Bronchial epithelial cell (primary cell): ENCODE data around the gene DOK6. TPM values are rescaled to one million over a fixed set of nuclear protein-coding genes. Genes with fewer than 3 reads are reported as not detected.

Experiments
- DNase-seq: peaks from one replicate; pipeline ENCODE4 v3.0.0-alpha.2; 2010; ENCODE audit warnings: low read depth
- FAIRE-seq: peaks from 2 replicates; lab custom pipeline; 2011; peaks lifted over from hg19 to GRCh38; lab: Jason Lieb, UNC
- H3K27me3 ChIP-seq: 2 replicates; pipeline ENCODE4 v1.5.1; 2011; ENCODE audit warnings: low read length; ENCODE audit not compliant: control insufficient read depth, insufficient read depth
- H3K36me3 ChIP-seq: 2 replicates; pipeline ENCODE4 v1.5.1; 2011; ENCODE audit warnings: low read length; ENCODE audit not compliant: control insufficient read depth, insufficient read depth
- H3K4me3 ChIP-seq: 2 replicates; pipeline ENCODE4 v1.5.1; 2011; ENCODE audit warnings: mild to moderate bottlenecking, low read depth, low read length, control low read depth
- total RNA-seq: library from RNA; depleted of rRNA; stranded (reverse); fragments of >200 nt; gene quantifications from 2 replicates; pipeline ENCODE4 v1.2.1, GENCODE V29; 2014
- TF ChIP-seq, protein P1 (sequence below): IDR thresholded peaks from 2 replicates; pipeline ENCODE4 v1.5.1; 2011; ENCODE audit warnings: mild to moderate bottlenecking, moderate library complexity, low read length, control low read depth, inconsistent platforms; ENCODE audit not compliant: insufficient read depth, severe bottlenecking

The DOK6 gene
- total RNA-seq, 1 donor from 2014 or later: not detected

DNA sequence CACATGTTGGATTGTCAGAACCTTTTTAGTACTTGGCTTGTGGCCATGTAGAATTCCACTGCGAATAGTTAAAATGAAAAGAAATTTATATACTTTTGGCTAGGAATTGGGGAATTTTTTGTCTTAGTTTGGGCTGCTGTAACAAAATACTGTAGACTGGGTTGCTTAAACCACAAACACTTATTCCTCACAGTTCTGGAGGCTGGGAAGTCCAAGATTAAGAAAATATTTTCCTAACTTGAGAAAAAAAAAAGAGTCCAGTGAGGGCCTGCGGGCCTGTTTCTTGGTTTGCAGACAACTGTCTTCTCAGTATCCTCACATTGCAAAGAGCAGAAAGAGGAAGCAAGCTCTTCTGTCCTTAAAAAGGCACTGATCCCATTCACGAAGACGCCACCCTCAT, 465.1 kb downstream of the DOK6 start:
- no peaks in the 10 kb centered on the region for H3K36me3 ChIP-seq
- no peak for FAIRE-seq
- H3K27me3 ChIP-seq: no peaks in the 10 kb centered on the region
- TF ChIP-seq, protein P1, sequence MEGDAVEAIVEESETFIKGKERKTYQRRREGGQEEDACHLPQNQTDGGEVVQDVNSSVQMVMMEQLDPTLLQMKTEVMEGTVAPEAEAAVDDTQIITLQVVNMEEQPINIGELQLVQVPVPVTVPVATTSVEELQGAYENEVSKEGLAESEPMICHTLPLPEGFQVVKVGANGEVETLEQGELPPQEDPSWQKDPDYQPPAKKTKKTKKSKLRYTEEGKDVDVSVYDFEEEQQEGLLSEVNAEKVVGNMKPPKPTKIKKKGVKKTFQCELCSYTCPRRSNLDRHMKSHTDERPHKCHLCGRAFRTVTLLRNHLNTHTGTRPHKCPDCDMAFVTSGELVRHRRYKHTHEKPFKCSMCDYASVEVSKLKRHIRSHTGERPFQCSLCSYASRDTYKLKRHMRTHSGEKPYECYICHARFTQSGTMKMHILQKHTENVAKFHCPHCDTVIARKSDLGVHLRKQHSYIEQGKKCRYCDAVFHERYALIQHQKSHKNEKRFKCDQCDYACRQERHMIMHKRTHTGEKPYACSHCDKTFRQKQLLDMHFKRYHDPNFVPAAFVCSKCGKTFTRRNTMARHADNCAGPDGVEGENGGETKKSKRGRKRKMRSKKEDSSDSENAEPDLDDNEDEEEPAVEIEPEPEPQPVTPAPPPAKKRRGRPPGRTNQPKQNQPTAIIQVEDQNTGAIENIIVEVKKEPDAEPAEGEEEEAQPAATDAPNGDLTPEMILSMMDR: no peak
- no peak overlapping the region for H3K4me3 ChIP-seq
- no peak for DNase-seq

DNA sequence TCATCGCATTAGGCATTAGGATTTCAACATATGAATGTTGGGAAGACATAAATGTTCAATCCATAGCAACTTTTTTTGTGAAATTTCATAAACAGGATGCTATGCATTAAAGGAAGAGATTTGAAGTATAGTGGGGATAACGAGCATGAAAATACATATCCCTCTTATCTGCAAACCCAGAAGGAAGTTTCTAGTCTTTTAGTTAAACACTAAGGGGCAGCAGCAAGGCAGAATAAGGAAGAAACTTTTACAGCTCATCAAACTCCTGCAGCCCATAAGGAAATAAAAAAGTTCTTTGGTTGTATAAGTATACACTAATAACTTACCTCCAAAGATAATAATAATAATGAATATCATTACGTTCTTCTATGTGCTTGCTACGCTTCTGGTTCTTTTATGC, 465.5 kb downstream of the DOK6 start:
- Histone ChIP-seq H3K36me3 (no peaks in the 10 kb centered on the region), H3K27me3 (no peaks in the 10 kb centered on the region), H3K4me3 (no peak overlapping the region)
- DNase-seq (no peak), FAIRE-seq (no peak)
- TF ChIP-seq, protein P1: no peak

- FAIRE-seq (no peak), DNase-seq (no peak)
- H3K4me3 ChIP-seq: no peak overlapping the region
- H3K36me3 ChIP-seq: no peaks in the 10 kb centered on the region
- H3K27me3 ChIP-seq: no peaks in the 10 kb centered on the region
- TF ChIP-seq, protein P1: no peak
Observed at GRCh38 chr18:69870736-69871135, 470.0 kb downstream of the DOK6 start.

DNA sequence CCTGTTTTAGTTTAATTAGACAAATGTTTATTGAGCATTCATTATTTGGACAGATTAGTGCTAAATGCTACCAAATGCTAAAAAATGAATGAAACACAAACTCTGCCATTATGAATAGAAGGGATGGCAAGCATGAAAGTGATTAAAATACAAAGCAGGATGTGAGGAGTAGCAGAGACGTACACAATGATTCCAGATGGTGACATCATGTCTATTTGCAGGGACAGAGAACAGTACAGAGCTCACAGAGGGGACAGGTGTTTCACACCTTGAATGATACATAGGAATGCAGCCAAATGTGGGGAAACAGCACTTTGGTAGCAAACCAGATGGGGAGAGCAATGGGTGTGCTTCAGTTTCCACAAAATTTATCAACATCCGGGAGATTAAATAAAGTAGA, 470.7 kb downstream of the DOK6 start:
- TF ChIP-seq, protein P1: no peak
- no peak for DNase-seq
- FAIRE-seq: no peak
- Histone ChIP-seq H3K36me3 (no peaks in the 10 kb centered on the region), H3K27me3 (no peaks in the 10 kb centered on the region), H3K4me3 (no peak overlapping the region)

- DNase-seq: no peak
- Histone ChIP-seq H3K27me3 (no peaks in the 10 kb centered on the region), H3K36me3 (no peaks in the 10 kb centered on the region), H3K4me3 (no peak overlapping the region)
- TF ChIP-seq, protein P1: no peak
- FAIRE-seq: no peak
Observed at GRCh38 chr18:69872661-69873060, 472.0 kb downstream of the DOK6 start.

DNA sequence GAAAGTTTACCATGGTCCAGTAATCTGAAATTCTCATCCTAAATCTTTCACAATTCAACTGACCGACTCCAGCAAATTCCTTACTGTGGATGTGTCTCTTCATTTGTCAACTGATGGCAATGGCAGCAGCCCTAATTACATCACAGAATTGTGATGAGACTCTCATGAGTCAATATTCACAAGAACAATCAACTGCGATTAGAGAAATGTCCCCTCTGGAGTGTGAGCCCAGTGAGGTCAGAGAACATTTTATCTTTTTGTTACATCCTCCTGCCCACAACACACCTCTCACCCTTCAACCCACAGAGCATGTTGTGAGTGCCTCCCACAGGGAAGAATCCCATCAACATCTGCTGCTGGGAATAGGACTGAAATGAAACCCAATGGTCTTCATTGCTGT, 473.4 kb downstream of the DOK6 start:
- Histone ChIP-seq H3K4me3 (no peak overlapping the region), H3K27me3 (no peaks in the 10 kb centered on the region), H3K36me3 (no peaks in the 10 kb centered on the region)
- TF ChIP-seq, protein P1: no peak
- DNase-seq: peak; percentile 1
- FAIRE-seq: no peak
